ENCODE measurements around the gene NEK11. TPM values are rescaled to one million over a fixed set of nuclear protein-coding genes. Genes with fewer than 3 reads are reported as not detected.

NEK11 gene
- total and polyA plus RNA-seq, 4 donors, result 4.0 to 36.3 (median 9.8) TPM

DNA sequence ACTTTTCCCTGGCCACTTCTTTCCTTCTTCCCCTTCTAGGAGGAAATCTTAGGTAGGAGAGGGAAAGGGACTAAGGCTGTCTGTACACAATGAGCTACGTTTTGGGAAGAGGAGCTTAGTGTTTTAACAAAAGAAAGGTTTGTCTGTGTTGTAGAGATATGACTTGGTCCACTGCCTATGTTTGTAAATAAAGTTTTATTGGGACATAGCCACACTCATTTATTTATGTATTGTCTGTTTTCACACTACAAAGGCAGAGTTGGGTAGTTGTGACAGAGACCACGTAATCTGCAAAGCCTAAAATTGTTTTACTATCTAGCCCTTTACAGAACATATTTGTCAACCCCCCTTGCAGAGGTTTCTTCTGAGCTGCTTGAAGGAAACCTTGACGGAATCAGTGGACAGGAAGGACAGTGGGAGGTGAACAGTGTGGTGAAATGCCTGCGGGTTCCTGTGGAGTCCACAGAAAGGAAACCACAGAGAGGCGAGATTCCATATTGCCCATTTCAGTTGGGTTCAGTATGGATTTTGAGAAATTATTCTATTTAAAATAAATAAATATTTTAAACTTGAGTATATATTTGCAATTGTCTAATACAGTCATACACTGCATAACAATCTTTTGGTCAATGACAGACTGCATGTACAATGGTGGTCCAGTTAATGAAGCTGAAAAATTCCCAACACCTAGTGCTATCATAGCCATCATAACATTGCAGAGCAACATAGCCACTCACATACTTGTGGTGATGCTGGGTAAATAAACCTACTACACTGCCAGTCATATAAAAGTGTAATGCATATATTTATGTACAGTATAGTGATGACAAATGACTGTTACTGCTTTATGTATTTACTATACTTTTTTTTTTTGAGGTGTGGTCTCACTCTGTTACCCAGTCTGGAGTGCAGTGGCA is 197.0 kb downstream of the NEK11 start:
- H3K9ac ChIP-seq (ENCODE audit: insufficient read depth in 1 of 2, low read length in 2 of 2), result no peak overlapping the region
- DNase-seq, result no peak

DNA sequence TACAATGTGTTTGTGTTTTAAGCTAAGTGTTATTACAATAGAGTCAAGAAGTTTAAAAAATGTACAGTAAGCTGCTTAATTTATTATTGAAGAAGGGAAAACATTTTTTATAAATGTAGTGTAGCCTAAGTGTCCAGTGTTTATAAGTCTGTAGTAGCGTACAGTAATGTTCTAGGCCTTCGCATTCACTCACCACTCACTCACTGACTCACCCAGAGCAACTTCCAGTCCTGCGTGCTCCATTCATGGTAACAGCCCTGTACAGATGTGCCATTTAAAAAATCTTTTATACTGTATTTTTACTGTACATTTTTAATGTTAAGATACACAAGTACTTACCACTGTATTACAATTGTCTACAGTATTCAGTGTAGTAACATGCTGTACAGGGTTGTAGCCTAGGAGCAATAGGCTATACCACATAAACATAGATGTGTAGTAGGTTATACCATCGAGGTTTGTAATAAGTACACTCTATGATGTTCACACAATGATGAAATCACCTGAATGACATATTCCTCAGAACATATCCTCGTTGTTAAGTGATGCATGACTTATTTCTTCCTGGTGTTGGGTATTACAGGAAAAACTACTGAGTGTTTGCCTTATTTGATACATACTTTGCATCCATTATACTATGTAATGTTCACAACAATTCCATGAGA is 198.3 kb downstream of the NEK11 start:
- Histone ChIP-seq H3K36me3 (ENCODE audit: control insufficient read depth in 4 of 4, insufficient read depth in 4 of 4, low read length in 4 of 4) (no peaks in the 10 kb centered on the region), H3K9me3 (ENCODE audit: control insufficient read depth in 4 of 4, insufficient read depth in 3 of 4, low read length in 3 of 4) (no peaks in the 10 kb centered on the region), H3K4me3 (no peak overlapping the region), H3K9ac (ENCODE audit: insufficient read depth in 1 of 2, low read length in 2 of 2) (no peak overlapping the region), H3K27ac (ENCODE audit: low read depth in 1 of 2, low read length in 1 of 2) (no peak overlapping the region), H3K4me1 (ENCODE audit: control insufficient read depth in 5 of 5, insufficient read depth in 5 of 5, low read length in 5 of 5) (no peaks in the 10 kb centered on the region), H3K27me3 (ENCODE audit: control insufficient read depth in 3 of 3, insufficient read depth in 3 of 3, low read length in 2 of 3) (no peaks in the 10 kb centered on the region)
- no peak for TF ChIP-seq CTCF (IDR thresholded peaks at IDR 0.05; ENCODE audit: control extremely low read depth, extremely low read depth)
- DNase-seq, result no peak
- WGBS, 2 donors, result 79 to 83% methylated on average over 5 of the region's 5 CpGs
- no peak for ATAC-seq (ENCODE audit: insufficient read depth, low FRiP score)

More for the DNA sequence above, 197.0 kb downstream of the NEK11 start:
- H3K9me3 ChIP-seq (ENCODE audit: control insufficient read depth in 4 of 4, insufficient read depth in 3 of 4, low read length in 3 of 4), result no peaks in the 10 kb centered on the region
- no peak for TF ChIP-seq CTCF (IDR thresholded peaks at IDR 0.05; ENCODE audit: control extremely low read depth, extremely low read depth)
- 37 to 67% methylated on average over 5 of the region's 5 CpGs for WGBS, 2 donors
- no peak overlapping the region for H3K4me3 ChIP-seq
- no peaks in the 10 kb centered on the region for H3K4me1 ChIP-seq (ENCODE audit: control insufficient read depth in 5 of 5, insufficient read depth in 5 of 5, low read length in 5 of 5)
- no peak for ATAC-seq (ENCODE audit: insufficient read depth, low FRiP score)
- H3K36me3 ChIP-seq (ENCODE audit: control insufficient read depth in 4 of 4, insufficient read depth in 4 of 4, low read length in 4 of 4), result no peaks in the 10 kb centered on the region
- no peak overlapping the region for H3K27ac ChIP-seq (ENCODE audit: low read depth in 1 of 2, low read length in 1 of 2)
- H3K27me3 ChIP-seq (ENCODE audit: control insufficient read depth in 3 of 3, insufficient read depth in 3 of 3, low read length in 2 of 3), result no peaks in the 10 kb centered on the region

DNA sequence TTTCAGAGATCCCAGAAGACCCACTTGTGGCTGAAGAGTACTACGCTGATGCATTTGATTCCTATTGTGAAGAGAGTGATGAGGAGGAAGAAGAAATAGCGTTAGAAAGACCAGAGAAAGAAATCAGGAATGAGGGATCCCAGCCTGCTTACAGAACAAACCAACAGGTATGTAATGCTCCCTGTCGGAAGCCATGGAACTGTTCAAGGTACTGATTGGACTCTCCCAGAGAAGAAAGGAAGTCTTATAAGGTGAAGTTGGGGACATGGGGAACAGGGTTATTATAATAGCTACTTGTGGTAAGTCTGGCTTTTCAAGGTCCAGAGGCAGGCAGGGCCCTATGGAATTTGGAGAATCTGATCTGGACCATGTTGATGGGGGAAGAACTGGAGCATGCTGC is 201.8 kb downstream of the NEK11 start:
- Histone ChIP-seq H3K27me3 (ENCODE audit: control insufficient read depth in 3 of 3, insufficient read depth in 3 of 3, low read length in 2 of 3) (no peaks in the 10 kb centered on the region), H3K9ac (ENCODE audit: insufficient read depth in 1 of 2, low read length in 2 of 2) (no peak overlapping the region), H3K36me3 (ENCODE audit: control insufficient read depth in 4 of 4, insufficient read depth in 4 of 4, low read length in 4 of 4) (no peaks in the 10 kb centered on the region), H3K9me3 (ENCODE audit: control insufficient read depth in 4 of 4, insufficient read depth in 3 of 4, low read length in 3 of 4) (no peaks in the 10 kb centered on the region), H3K4me1 (ENCODE audit: control insufficient read depth in 5 of 5, insufficient read depth in 5 of 5, low read length in 5 of 5) (peaks cover 0 to 9% (median 0%) of the 10 kb centered on the region in 5 donors), H3K4me3 (no peak overlapping the region), H3K27ac (ENCODE audit: low read depth in 1 of 2, low read length in 1 of 2) (no peak overlapping the region)
- DNase-seq (no peak), ATAC-seq (ENCODE audit: insufficient read depth, low FRiP score) (no peak)
- 88 to 93% methylated on average over 3 of the region's 3 CpGs for WGBS, 2 donors
- TF ChIP-seq CTCF (IDR thresholded peaks at IDR 0.05; ENCODE audit: control extremely low read depth, extremely low read depth), result no peak

All from lung (tissue), 12 donors.